Astrocyte (in vitro differentiated cells and primary cell): ENCODE results near the gene NFYB.

Source experiments
- CTCF ChIP-seq: IDR thresholded peaks from 2 replicates; pipeline ENCODE4 v1.5.1; 2011; ENCODE audit warnings: low read depth, mild to moderate bottlenecking, inconsistent platforms, low read length, moderate library complexity; ENCODE audit not compliant: insufficient read depth
- EZH2 ChIP-seq: IDR thresholded peaks from 2 replicates; pipeline ENCODE4 v1.6.1; 2012; ENCODE audit warnings: mild to moderate bottlenecking, low read length, inconsistent platforms; ENCODE audit not compliant: insufficient read depth

- TF ChIP-seq CTCF (no peak), EZH2 (no peak)
These were observed 43.3 kb upstream of the NFYB start for GRCh38 chr12:104181313-104181712.
